Liver (tissue), 3 donors: Measurements from ENCODE around the gene MRPL19.

ENCODE experiments used
- EGR1 ChIP-seq, 2 donors: IDR thresholded peaks; 2 replicates each; pipeline ENCODE4 v1.6.1; 2016 to 2018; ENCODE audit warnings: antibody characterized with exemption in 2 of 2, low read depth in 2 of 2
- FOXA1 ChIP-seq: IDR thresholded peaks from 2 replicates; pipeline ENCODE4 v1.6.1; 2016; ENCODE audit warnings: antibody characterized with exemption
- GABPA ChIP-seq, 2 donors: IDR thresholded peaks in 1 of 2; conservative IDR thresholded peaks in 1 of 2; 2 replicates each; pipeline ENCODE4 v1.6.1; 2016; ENCODE audit warnings: antibody characterized with exemption in 2 of 2, mild to moderate bottlenecking in 1 of 2, moderate library complexity in 1 of 2
- JUND ChIP-seq, 2 donors: IDR thresholded peaks; 2 replicates each; pipeline ENCODE4 v1.6.1; 2016; ENCODE audit warnings: antibody characterized with exemption in 2 of 2
- RXRA ChIP-seq, 2 donors: IDR thresholded peaks; 2 replicates each; pipeline ENCODE4 v1.6.1; 2017 to 2018; ENCODE audit warnings: antibody characterized with exemption in 2 of 2, mild to moderate bottlenecking in 1 of 2
- SP1 ChIP-seq: IDR thresholded peaks from 2 replicates; pipeline ENCODE4 v1.6.1; 2018; ENCODE audit warnings: antibody characterized with exemption, mild to moderate bottlenecking
- TAF1 ChIP-seq: conservative IDR thresholded peaks from 2 replicates; pipeline ENCODE4 v1.6.1; 2016; ENCODE audit warnings: antibody characterized with exemption, mild to moderate bottlenecking
- TF ChIP-seq, protein P1 (sequence below): fragments of 150-350 bp; IDR thresholded peaks from 2 replicates; pipeline ENCODE4 v1.5.1; 2017; ENCODE audit warnings: improper control_type of control experiment, low read depth, low read length; ENCODE audit not compliant: missing input control
- TF ChIP-seq, protein P2 (sequence below): IDR thresholded peaks from 2 replicates; pipeline ENCODE4 v1.6.1; 2016; ENCODE audit warnings: antibody characterized with exemption
- TF ChIP-seq, protein P3 (sequence below): IDR thresholded peaks from 2 replicates; pipeline ENCODE4 v1.6.1; 2016; ENCODE audit warnings: antibody characterized with exemption, mild to moderate bottlenecking
- TF ChIP-seq, protein P4 (sequence below): IDR thresholded peaks from 2 replicates; pipeline ENCODE4 v1.6.1; 2016; ENCODE audit warnings: antibody characterized with exemption
- TF ChIP-seq, protein P5 (sequence below): IDR thresholded peaks from 2 replicates; pipeline ENCODE4 v1.6.1; 2016; ENCODE audit warnings: antibody characterized with exemption
- donor health status: healthy.
- donor health status: healthy.

DNA sequence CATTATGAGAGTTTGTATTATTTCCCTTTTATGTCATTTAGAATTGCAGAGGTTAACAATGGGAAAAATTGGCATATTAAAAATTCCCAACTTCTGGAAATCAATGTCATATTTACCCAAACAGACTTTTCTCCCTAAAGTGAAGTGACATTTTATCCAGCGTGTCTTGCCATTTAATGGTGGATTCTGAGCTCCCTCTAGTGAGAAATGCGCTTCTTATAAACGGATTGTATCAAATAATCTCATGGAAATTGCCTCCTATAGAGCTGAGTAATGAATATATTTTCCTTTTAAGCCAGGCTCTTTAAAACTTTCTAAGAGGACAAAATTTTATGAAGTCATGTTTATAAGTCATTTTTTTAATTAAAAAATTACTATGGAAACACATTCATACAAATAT is 69.8 kb downstream of the MRPL19 start:
- TF ChIP-seq, protein P1, sequence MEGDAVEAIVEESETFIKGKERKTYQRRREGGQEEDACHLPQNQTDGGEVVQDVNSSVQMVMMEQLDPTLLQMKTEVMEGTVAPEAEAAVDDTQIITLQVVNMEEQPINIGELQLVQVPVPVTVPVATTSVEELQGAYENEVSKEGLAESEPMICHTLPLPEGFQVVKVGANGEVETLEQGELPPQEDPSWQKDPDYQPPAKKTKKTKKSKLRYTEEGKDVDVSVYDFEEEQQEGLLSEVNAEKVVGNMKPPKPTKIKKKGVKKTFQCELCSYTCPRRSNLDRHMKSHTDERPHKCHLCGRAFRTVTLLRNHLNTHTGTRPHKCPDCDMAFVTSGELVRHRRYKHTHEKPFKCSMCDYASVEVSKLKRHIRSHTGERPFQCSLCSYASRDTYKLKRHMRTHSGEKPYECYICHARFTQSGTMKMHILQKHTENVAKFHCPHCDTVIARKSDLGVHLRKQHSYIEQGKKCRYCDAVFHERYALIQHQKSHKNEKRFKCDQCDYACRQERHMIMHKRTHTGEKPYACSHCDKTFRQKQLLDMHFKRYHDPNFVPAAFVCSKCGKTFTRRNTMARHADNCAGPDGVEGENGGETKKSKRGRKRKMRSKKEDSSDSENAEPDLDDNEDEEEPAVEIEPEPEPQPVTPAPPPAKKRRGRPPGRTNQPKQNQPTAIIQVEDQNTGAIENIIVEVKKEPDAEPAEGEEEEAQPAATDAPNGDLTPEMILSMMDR: no peak
- TF ChIP-seq, protein P2, sequence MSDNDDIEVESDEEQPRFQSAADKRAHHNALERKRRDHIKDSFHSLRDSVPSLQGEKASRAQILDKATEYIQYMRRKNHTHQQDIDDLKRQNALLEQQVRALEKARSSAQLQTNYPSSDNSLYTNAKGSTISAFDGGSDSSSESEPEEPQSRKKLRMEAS: no peak
- no peak for TF ChIP-seq SP1
- TF ChIP-seq EGR1 (IDR thresholded peaks at IDR 0.05; ENCODE audit: low read depth in 2 of 2): no peak
- TF ChIP-seq, protein P3, sequence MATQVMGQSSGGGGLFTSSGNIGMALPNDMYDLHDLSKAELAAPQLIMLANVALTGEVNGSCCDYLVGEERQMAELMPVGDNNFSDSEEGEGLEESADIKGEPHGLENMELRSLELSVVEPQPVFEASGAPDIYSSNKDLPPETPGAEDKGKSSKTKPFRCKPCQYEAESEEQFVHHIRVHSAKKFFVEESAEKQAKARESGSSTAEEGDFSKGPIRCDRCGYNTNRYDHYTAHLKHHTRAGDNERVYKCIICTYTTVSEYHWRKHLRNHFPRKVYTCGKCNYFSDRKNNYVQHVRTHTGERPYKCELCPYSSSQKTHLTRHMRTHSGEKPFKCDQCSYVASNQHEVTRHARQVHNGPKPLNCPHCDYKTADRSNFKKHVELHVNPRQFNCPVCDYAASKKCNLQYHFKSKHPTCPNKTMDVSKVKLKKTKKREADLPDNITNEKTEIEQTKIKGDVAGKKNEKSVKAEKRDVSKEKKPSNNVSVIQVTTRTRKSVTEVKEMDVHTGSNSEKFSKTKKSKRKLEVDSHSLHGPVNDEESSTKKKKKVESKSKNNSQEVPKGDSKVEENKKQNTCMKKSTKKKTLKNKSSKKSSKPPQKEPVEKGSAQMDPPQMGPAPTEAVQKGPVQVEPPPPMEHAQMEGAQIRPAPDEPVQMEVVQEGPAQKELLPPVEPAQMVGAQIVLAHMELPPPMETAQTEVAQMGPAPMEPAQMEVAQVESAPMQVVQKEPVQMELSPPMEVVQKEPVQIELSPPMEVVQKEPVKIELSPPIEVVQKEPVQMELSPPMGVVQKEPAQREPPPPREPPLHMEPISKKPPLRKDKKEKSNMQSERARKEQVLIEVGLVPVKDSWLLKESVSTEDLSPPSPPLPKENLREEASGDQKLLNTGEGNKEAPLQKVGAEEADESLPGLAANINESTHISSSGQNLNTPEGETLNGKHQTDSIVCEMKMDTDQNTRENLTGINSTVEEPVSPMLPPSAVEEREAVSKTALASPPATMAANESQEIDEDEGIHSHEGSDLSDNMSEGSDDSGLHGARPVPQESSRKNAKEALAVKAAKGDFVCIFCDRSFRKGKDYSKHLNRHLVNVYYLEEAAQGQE: no peak
- no peak for TF ChIP-seq GABPA (IDR thresholded peaks at IDR 0.05 in 1 of 2, conservative IDR thresholded peaks at IDR 0.05 in 1 of 2)
- TF ChIP-seq, protein P4, sequence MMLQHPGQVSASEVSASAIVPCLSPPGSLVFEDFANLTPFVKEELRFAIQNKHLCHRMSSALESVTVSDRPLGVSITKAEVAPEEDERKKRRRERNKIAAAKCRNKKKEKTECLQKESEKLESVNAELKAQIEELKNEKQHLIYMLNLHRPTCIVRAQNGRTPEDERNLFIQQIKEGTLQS: no peak
- no peak for TF ChIP-seq JUND (IDR thresholded peaks at IDR 0.05)
- TF ChIP-seq TAF1: no peak
- TF ChIP-seq, protein P5, sequence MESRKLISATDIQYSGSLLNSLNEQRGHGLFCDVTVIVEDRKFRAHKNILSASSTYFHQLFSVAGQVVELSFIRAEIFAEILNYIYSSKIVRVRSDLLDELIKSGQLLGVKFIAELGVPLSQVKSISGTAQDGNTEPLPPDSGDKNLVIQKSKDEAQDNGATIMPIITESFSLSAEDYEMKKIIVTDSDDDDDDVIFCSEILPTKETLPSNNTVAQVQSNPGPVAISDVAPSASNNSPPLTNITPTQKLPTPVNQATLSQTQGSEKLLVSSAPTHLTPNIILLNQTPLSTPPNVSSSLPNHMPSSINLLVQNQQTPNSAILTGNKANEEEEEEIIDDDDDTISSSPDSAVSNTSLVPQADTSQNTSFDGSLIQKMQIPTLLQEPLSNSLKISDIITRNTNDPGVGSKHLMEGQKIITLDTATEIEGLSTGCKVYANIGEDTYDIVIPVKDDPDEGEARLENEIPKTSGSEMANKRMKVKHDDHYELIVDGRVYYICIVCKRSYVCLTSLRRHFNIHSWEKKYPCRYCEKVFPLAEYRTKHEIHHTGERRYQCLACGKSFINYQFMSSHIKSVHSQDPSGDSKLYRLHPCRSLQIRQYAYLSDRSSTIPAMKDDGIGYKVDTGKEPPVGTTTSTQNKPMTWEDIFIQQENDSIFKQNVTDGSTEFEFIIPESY: no peak
- no peak for TF ChIP-seq FOXA1
- no peak for TF ChIP-seq RXRA (IDR thresholded peaks at IDR 0.05)
